ENCODE data around the gene BMP6.

BMP6 gene

GRCh38 chr6:7836371-7837026 lies 110.6 kb downstream of the BMP6 start:
- H3K4me3 ChIP-seq (replicated peaks in 1 of 2; ENCODE audit: low read depth in 2 of 2, low read length in 2 of 2) = no peak overlapping the region
- TF ChIP-seq CTCF (IDR thresholded peaks at IDR 0.05; ENCODE audit: low read depth, low read length) = no peak
- DNase-seq (ENCODE audit: low read depth in 2 of 2) = no peak

- no peak for TF ChIP-seq CTCF (IDR thresholded peaks at IDR 0.05; ENCODE audit: low read depth, low read length)
- H3K4me3 ChIP-seq (replicated peaks in 1 of 2; ENCODE audit: low read depth in 2 of 2, low read length in 2 of 2) = no peak overlapping the region
- peak; percentile 18 to 67 for DNase-seq (ENCODE audit: low read depth in 2 of 2)
Observed at GRCh38 chr6:7841781-7842468, 116.0 kb downstream of the BMP6 start.

- peak; percentile 65 for TF ChIP-seq CTCF (IDR thresholded peaks at IDR 0.05; ENCODE audit: low read depth, low read length)
- no peak overlapping the region for H3K4me3 ChIP-seq (replicated peaks in 1 of 2; ENCODE audit: low read depth in 2 of 2, low read length in 2 of 2)
- peak; percentile 78 to 79 for DNase-seq (ENCODE audit: low read depth in 2 of 2)
Observed at GRCh38 chr6:7846966-7847818, 121.3 kb downstream of the BMP6 start.

GRCh38 chr6:7848229-7848628 lies 122.3 kb downstream of the BMP6 start:
- DNase-seq (ENCODE audit: low read depth in 2 of 2) = no peak

GRCh38 chr6:7851780-7852179 lies 125.9 kb downstream of the BMP6 start:
- no peak for TF ChIP-seq CTCF (IDR thresholded peaks at IDR 0.05; ENCODE audit: low read depth, low read length)
- no peak overlapping the region for H3K4me3 ChIP-seq (replicated peaks in 1 of 2; ENCODE audit: low read depth in 2 of 2, low read length in 2 of 2)
- no peak for DNase-seq (ENCODE audit: low read depth in 2 of 2)

More at GRCh38 chr6:7848229-7848628, 122.3 kb downstream of the BMP6 start:
- H3K4me3 ChIP-seq (replicated peaks in 1 of 2; ENCODE audit: low read depth in 2 of 2, low read length in 2 of 2) = no peak overlapping the region
- no peak for TF ChIP-seq CTCF (IDR thresholded peaks at IDR 0.05; ENCODE audit: low read depth, low read length)

- no peak for DNase-seq (ENCODE audit: low read depth in 2 of 2)
- TF ChIP-seq CTCF (IDR thresholded peaks at IDR 0.05; ENCODE audit: low read depth, low read length) = no peak
- no peak overlapping the region for H3K4me3 ChIP-seq (replicated peaks in 1 of 2; ENCODE audit: low read depth in 2 of 2, low read length in 2 of 2)
Observed at GRCh38 chr6:7859591-7859990, 133.7 kb downstream of the BMP6 start.
